Activated naive CD4-positive, alpha-beta T cell treated with anti-CD3 and anti-CD28 coated beads, Interleukin-2, amount 10 ng/mL, durations not matched to agents 5 hours and 36 hours (primary cell): Measurements from ENCODE around the gene LYPD8. TPM values are rescaled to one million over a fixed set of nuclear protein-coding genes. Genes with fewer than 3 reads are reported as not detected.

Experiments
- total RNA-seq, 2 experiments: library from RNA; stranded (reverse); gene quantifications; one replicate each; pipeline ENCODE4 v1.2.3, GENCODE V29; 2021

LYPD8 gene, protein sequence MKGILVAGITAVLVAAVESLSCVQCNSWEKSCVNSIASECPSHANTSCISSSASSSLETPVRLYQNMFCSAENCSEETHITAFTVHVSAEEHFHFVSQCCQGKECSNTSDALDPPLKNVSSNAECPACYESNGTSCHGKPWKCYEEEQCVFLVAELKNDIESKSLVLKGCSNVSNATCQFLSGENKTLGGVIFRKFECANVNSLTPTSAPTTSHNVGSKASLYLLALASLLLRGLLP
- total RNA-seq = not detected

DNA sequence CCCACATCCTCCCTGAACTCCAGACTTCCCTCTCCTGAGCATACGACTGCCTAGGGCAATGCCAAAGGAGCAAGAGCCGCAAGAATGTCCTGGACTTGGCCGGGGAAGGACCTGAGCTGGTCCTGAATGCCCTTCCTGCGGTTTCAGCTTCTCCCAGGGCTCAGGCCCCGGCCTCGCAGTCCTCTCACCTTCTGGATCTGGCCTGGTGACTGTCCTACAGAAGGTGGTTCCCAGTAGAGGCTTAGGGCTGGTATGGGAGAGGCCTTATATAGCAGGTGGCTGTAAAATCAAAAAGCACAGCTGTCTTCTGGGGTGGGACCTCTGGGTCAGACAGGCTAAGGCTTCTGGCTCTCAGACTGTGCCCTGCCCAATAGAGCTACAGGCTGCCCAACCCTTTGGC is at the start of gene LYPD8:
LYPD8 (minus strand) TSS at position 243 of the 400 bp plus-strand sequence. CDS start 4,678 bp downstream, outside the sequence.

DNA sequence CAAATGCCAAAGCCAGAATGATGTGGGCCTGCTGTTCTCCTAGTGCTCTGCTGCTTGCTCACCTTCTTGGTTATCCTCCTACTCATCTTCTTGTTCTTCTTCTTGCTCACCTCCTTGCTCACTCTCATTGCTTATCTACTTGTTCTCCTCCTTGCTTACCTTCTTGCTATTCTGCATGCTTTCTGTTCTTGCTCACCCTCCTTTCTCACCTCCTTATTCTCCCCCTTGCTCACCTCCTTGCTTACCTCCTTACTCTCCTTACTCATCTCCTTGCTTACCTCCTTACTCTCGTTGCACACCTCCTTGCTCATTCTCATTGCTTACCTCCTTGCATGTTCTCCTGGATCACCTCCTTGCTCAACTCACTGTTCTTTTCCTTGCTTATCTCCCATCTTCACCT is 52.8 kb downstream of the LYPD8 start, which contains the start of gene OR14I1:
OR14I1 (minus strand) TSS at position 53 of the 400 bp plus-strand sequence.

Other genes starting within 250 kb of the LYPD8 start
- gene OR2G6, start 247.7 kb downstream of the LYPD8 start, total RNA-seq = not detected
- gene OR2T29, start 193.0 kb downstream of the LYPD8 start, total RNA-seq = not detected
- not detected for gene OR2T34, start 181.0 kb downstream of the LYPD8 start, total RNA-seq
- gene OR2T10, start 158.1 kb downstream of the LYPD8 start, total RNA-seq = not detected
- not detected for gene OR2T11, start 120.7 kb downstream of the LYPD8 start, total RNA-seq
- not detected for gene OR2T35, start 110.5 kb downstream of the LYPD8 start, total RNA-seq
- gene OR2T27, start 100.2 kb downstream of the LYPD8 start, total RNA-seq = not detected
- gene OR14I1, start 53.0 kb downstream of the LYPD8 start, total RNA-seq = not detected
- 10 to 100 TPM; 30.4 to 32.8 TPM for gene SH3BP5L, start 70.2 kb upstream of the LYPD8 start, total RNA-seq
- 10 to 100 TPM; 46.4 to 48.0 TPM for gene ZNF672, start 82.5 kb upstream of the LYPD8 start, total RNA-seq
- 10 to 100 TPM; 44.4 to 56.5 TPM for gene ZNF692, start 103.3 kb upstream of the LYPD8 start, total RNA-seq
- gene PGBD2, start 150.5 kb upstream of the LYPD8 start, total RNA-seq = 1 to 10 TPM; 8.9 to 9.0 TPM